ENCODE data around the gene MRPL20. TPM values are rescaled to one million over a fixed set of nuclear protein-coding genes. Genes with fewer than 3 reads are reported as not detected.

The MRPL20 gene
- total RNA-seq, 1 experiment from 2014 or later = 243 TPM

DNA sequence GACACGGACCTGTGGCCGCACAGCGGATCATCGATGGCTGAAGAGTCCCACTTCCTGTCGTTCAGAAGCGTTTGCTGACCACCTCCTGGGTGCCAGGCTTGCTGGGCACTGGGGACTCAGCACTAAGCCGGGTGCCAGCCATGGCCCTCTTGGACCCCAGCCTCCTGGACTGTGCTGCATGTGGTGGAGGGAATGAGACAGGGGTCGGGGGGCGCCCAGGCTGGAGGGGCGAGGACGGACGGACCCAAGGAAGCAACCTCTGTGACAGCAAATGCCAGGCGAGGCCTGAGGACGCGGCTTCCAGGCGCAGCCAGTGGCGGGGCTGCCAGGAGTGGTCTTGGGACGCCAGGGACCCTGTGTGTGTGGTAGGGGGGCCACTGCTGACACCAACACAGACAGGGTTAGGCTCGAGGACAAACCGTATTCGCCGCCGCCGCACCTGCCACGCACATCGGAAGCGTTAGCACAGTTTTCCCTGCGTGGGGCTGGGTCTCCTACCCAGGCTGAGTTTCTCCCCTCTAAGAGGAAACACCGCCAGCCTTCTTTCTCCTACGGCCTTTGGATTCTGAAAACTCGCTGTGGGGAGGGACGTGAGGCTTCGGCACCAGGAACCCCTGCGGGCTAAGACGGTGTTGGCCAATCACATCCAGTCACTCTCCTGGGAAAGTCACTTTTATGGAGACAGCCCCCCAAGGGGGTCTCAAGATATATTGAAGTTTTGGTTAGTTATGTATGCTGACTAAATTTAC is 45.7 kb downstream of the MRPL20 start:
- no peak for DNase-seq (ENCODE audit: low spot score)

DNA sequence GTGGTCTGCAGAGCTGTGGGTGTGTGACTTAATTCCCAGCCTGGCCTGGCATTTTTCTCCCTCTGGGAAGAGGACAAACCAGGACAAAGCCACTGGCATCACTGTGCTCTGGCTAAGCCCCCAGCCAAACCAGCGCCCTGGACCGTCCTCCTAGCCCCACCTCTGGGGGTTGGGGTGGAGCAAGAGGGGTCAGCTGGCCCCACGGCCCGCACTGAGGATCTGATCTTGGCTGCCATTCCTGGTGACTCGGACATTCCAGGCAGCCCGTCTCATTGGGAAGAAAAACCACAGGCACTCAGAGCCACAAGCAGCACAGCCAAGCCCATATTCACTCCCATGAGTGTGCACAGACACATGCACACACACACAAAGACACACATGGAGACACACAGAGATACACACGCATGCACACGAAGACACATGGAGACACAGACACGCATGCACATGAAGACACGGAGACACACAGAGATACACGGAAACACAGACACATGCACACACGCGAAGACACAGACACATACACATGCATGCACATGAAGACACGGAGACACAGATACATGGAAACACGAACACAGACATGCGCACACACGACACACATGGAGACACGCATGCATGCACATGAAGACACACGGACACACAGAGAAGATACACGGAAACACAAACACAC is 46.5 kb downstream of the MRPL20 start:
- peak; percentile 92 for DNase-seq (ENCODE audit: low spot score)

DNA sequence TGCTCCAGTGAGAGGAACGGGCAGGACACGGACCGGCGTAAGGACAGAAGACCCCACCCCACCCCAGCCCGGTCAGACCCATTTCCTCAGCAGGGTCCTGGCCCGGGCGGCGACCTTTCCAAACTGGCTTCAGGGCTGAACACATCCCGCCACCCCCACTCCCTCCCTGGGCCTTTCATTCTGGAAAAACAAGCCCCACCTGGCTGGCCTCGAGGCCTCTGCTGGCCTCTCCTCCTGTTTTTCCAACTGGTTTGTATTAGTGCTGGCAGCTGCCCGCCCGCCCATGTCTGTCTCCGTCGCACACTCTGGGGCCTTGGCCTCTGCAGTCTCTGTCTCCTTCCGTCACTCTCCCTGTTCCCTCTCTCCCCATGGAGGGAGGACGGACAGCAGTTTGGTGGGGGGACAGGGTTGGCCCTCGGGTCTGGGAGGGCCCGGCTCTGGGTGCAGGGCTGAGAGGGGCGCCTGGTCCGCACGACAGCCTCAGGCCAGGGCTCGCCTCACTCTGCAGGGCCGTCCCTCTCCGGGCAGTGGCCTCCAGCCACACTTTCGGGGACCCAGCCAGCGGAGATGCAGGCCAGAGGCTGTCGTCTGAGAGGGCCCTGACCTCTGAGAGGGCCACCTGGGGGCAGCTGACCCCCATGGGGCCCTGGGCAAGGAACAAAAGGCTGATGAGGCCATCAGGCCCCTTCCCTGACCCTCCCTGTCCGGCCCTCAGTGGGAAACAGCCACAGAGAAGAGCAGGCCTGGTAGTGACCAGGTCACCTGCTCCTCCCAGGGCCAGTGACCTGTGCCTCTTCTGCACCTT is 47.2 kb downstream of the MRPL20 start:
- DNase-seq (ENCODE audit: low spot score) = peak; percentile 67

DNA sequence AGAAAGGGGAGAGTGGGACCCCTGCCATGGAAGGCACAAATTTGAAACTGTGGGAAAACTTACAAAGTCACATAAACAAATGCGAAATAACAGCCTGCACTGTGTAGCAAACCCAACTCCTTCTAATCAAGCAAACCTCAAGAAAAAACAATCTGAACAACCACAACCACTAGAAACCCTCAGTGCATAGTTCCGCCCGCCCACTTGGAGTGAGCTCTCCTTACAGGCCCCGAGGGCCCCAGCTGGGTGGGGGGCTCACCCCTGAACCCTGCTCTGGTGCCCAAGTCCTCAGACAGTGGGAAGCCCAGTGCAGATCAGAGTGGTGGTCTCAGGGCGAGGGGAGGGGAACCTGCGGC is 47.8 kb downstream of the MRPL20 start:
- DNase-seq (ENCODE audit: low spot score) = peak; percentile 95

DNA sequence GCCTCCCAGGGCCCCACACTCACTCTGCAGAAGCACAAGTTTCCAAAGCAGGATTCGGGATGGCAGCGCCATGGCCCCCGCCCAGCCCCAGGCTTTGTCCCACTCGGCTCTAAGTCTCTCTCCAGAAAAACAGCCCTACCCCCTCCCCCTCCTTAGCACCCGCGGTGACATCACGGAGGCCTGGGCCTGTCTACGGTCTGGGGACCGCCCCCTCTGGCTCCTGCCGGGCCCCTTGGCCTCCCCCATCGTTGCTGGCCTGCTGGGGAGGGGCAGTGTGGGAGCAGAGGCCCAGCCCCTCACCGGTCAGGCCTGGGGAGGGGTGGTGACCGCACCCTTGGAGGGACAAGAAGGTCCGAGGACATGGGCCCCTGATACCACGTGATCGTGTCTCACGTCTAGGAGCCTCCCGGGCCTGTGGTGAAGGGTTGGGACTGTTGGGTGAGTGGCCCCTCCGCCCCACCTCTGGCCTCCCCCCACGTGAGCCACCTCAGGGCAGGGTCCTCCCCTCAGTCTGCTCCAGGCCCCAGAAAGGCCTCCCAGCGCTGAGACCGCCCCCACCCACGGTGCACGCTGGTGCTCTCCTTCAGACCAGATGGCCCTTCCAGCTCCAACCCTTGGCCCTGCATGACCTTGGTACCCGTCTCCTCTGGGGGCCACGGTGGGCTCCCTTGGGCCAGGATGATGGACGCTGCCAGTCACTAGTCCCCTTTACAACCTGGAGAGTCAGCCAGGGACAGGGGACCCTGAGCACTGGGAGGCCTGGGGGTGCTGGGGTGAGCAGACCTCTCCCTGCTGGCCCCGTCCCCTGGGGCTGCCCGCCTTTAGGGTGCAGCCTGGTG is 48.4 kb downstream of the MRPL20 start, which contains the start of gene MXRA8:
MXRA8 (minus strand) TSS at position 123 of the 839 bp plus-strand sequence; CDS start at position 72, 51 bp downstream.
- DNase-seq (ENCODE audit: low spot score) = peak; percentile 85

DNA sequence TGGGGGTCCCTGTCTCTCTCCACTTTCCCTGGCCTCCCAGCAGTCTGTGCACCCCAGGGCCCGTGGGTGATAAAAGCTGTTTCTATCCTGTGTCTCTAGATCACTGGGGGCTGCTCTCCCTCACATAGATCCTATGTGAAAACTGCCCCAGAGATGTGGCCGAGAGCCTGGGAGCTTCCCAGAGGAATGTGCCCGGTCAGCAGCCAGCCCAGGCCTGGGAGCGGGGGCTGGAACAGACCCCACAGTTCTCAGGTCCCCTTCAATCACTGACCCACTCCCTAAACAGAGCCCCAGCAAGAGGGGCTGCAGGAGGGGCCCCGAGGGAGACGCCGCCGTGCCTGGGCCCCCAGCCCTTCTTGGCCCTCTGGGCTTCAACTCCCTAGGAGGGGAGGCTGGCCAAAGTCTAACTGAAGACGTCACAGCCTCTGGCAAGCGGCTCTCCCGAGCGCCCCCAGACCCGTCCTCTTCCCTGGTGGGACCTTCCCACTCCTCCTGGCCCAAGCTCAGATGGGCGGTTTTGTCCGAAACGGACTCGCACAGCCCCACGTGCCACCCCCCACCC is 49.1 kb downstream of the MRPL20 start:
- no peak for DNase-seq (ENCODE audit: low spot score)

DNA sequence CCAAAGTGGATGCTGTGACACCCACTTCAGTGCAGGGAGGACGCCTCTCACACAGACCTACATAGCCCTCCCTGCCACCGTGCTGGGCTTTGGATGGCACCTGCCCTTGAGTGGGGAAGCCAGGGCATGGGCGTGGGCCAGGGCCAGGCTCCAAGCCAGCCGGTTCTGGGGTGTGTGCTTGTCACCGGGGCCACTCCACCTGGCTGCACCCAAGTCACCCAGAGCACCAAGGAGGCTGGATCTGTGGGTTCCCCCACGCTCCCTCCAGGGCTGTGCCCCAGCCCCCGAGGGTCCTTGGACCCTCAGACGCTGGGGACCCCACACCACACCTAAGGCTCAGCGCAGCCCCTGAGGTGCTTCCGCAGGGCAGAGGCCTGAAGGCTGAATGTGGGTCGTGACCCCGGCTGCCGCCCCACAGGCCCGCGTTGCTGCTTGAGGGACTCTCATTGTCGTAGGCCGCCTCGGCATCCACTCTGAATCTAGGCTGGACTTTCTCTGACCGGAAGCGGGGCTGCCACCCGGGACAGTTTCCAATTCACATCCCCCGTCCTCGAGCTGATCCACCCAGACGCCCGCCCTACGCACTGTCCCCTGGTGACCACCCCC is 50.2 kb downstream of the MRPL20 start:
- no peak for DNase-seq (ENCODE audit: low spot score)

DNA sequence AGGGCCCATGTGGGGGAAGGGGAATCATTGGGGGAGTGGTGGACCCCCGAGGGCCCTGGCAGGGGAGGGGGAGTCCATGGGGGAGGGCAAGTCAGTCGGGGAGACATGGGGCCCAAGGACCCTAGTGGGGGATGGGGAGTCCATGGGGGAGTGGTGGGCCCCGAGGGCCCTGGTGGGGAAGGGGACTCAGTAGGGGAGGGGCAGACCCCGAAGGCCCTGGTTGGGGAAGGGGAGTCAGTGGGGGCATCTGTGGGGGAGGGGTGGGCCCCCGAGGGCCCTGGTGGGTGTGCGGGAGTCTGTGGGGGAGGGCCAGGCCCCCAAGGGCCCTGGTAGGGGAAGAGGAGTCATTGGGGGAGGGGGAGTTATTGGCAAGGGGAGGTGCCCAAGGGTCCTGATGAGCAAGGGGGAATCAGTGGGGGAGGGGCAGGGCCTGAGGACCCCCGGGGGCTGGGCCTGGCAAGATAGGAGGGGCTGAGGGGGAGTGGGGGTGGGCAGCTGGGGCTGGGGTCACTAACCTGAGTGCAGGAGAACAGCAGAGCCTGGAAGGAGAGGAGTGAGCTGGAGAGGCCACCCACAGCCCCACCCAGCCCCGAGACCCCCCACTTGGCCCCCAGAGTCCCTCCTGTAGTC is 50.8 kb downstream of the MRPL20 start:
- DNase-seq (ENCODE audit: low spot score) = no peak

DNA sequence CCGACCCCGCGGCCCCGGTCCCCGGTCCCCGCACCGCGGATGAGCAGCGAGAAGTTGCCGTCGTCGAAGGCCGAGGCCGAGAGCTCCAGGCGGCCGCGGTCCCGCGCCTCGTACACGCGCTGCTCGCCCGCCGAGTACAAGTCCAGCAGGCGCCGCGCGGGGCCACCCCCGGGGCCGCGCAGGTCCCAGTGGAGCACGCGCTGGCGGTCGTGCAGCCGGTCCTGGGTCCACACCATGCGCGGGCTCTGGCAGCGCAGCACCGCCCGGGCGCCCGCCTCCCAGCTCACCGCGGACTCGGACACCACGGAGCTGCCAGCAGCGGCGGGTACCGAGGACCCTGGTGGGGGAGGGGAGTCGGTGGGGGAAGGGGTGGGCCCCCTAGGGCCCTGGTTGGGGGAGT is 51.7 kb downstream of the MRPL20 start:
- no peak for DNase-seq (ENCODE audit: low spot score)

DNA sequence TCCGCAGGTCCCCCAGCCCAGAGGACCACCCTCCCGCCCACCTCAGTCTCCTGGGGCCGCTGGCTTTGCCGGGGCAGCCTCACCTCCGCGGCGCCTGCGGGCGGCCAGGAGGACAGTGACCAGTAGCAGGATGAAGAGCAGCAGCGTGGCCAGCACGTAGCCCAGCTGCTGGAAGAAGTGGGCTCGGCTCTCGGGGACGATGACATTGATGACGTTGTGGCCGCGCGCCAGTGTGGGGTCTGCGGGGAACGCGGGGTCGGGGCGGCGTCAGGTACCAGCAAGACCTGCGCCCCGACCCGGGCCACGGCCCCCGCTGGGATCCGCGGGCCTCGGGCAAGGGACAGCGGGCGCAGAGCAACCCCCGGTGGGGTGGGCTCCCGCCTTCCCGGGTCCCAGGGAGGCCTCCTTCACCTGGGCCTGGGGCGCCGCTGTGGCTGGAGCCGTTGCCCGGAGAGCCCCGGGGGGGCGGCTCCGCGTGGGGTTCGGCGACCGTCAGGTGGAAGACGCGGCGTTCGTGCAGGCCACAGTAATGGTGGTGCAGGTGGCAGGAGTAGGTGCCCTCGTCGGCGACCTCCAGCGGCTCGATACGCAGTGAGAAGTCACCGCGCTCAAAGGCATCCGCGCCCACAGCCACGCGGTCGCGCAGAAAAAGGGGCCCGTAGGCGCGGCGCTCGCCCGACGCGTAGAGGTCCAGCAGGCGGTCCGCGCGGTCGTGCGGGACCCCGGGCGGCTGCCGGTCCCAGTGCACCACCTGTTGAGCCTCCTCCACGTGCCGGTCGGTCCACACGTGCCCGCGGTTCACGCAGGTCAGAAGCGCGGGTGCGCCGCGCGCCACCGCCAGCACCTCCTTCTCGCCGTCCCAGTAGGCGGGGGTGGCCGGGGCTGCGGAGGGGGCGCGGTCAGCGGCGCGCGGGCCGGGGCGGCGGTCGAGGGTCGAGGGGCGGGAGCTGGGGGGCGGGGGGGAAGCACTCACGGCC is 52.5 kb downstream of the MRPL20 start:
- no peak for DNase-seq (ENCODE audit: low spot score)

DNA sequence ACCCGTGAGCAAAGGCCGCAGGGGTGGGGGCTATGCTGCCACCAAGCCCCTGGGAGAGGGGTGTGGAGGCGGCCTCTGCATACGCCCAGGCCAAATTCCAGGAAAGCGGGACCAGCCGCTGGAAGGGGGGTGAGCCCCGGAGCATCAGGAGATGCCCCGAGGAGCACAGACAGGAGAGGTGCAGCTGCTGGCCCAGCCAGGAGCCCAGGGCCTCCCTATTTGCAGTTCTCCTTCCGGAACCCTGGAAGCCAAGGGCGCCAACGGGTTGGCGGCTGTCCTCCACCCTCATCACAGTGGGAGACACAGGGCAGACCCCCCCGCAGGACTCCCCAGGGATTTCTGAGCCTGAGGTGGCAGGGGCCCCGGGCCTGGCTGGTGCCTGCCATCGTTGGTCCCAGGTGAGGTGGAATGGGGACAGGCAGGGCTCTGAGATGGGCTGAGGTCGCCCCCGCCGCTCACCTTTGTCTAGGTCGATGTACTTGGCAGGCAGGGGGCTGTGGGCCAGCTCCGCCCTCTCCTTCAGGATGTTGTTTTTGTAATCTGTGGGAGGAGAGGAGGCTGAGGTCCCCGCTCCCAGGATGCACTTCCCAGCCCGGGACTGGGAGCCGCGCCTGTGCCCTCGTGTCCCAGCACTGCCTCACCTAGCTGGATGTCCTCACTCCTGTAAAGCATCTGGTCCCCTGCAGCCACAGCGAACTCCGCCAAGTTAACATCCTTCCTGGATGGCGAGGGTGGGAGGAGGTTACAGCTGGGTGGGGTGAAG is 53.5 kb downstream of the MRPL20 start:
- no peak for DNase-seq (ENCODE audit: low spot score)

DNA sequence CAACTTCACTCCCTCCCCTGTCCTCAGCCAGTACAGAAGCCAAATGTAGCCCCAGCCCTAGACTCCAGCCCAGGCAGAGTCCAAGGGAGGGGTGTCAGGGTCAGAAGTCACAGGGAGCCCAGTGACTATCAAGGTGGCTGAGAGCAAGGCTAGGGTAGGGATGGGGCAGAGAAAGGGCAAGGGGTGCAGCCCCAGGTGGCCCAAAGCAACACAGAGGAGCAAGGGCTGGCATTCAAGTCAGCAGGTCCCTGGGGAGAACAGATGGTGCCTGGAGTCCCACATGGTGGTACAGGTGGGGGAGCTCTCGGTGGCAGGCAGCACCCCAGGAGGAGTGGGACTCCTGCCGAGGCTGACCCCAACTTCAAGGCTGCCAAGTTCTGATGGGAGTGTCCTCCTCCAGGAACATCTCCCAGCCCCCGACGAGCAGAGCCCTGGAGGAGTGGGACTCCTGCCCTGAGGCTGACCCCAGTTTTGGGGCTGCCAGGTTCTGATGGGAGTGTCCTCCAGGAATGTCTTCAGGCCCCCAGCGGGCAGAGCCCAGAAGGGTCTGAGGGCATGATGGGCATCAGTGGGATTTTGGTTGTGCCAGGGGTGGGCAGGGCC is 54.2 kb downstream of the MRPL20 start:
- DNase-seq (ENCODE audit: low spot score) = no peak

Other genes with a start within 250 kb of the MRPL20 start
- not detected in 2 replicates for gene TTLL10, start 233.4 kb downstream of the MRPL20 start, total RNA-seq (2014; rRNA removed; shearing (Covaris generic))
- gene TNFRSF18, start 200.7 kb downstream of the MRPL20 start, total RNA-seq (2014; rRNA removed; shearing (Covaris generic)) = not detected in 2 replicates
- not detected in 2 replicates for gene TNFRSF4, start 193.1 kb downstream of the MRPL20 start, total RNA-seq (2014; rRNA removed; shearing (Covaris generic))
- gene SDF4, start 175.3 kb downstream of the MRPL20 start, total RNA-seq (2014; rRNA removed; shearing (Covaris generic)) = 101 and 116 TPM in 2 replicates
- gene B3GALT6, start 175.1 kb downstream of the MRPL20 start, total RNA-seq (2014; rRNA removed; shearing (Covaris generic)) = 20.5 and 29.6 TPM in 2 replicates
- 0.21 TPM in 1 of 2 replicates, not detected in the other for gene C1QTNF12, start 160.6 kb downstream of the MRPL20 start, total RNA-seq (2014; rRNA removed; shearing (Covaris generic))
- 52.7 and 66.5 TPM in 2 replicates for gene UBE2J2, start 133.4 kb downstream of the MRPL20 start, total RNA-seq (2014; rRNA removed; shearing (Covaris generic))
- 0.53 and 1.9 TPM in 2 replicates for gene SCNN1D, start 126.9 kb downstream of the MRPL20 start, total RNA-seq (2014; rRNA removed; shearing (Covaris generic))
- gene ACAP3, start 99.4 kb downstream of the MRPL20 start, total RNA-seq (2014; rRNA removed; shearing (Covaris generic)) = 10.6 and 16.6 TPM in 2 replicates
- 24.7 and 29.3 TPM in 2 replicates for gene PUSL1, start 98.7 kb downstream of the MRPL20 start, total RNA-seq (2014; rRNA removed; shearing (Covaris generic))
- 76.9 and 88.3 TPM in 2 replicates for gene INTS11, start 82.6 kb downstream of the MRPL20 start, total RNA-seq (2014; rRNA removed; shearing (Covaris generic))
- 12.0 and 18.5 TPM in 2 replicates for gene CPTP, start 82.5 kb downstream of the MRPL20 start, total RNA-seq (2014; rRNA removed; shearing (Covaris generic))
- not detected in 2 replicates for gene TAS1R3, start 76.0 kb downstream of the MRPL20 start, total RNA-seq (2014; rRNA removed; shearing (Covaris generic))
- 11.7 and 33.3 TPM in 2 replicates for gene DVL1, start 57.9 kb downstream of the MRPL20 start, total RNA-seq (2014; rRNA removed; shearing (Covaris generic))
- gene MXRA8, start 48.7 kb downstream of the MRPL20 start, total RNA-seq (2014; rRNA removed; shearing (Covaris generic)) = 41.2 and 46.0 TPM in 2 replicates
- gene AURKAIP1, start 32.1 kb downstream of the MRPL20 start, total RNA-seq (2014; rRNA removed; shearing (Covaris generic)) = 162 and 168 TPM in 2 replicates
- 46.0 and 49.4 TPM in 2 replicates for gene CCNL2, start 8.0 kb downstream of the MRPL20 start, total RNA-seq (2014; rRNA removed; shearing (Covaris generic))
- gene ANKRD65, start 14.0 kb upstream of the MRPL20 start, total RNA-seq (2014; rRNA removed; shearing (Covaris generic)) = not detected in 2 replicates
- gene VWA1, start 28.4 kb upstream of the MRPL20 start, total RNA-seq (2014; rRNA removed; shearing (Covaris generic)) = 0.04 TPM in 1 of 2 replicates, not detected in the other
- gene ATAD3C, start 42.4 kb upstream of the MRPL20 start, total RNA-seq (2014; rRNA removed; shearing (Covaris generic)) = not detected in 2 replicates
- 4.4 and 5.7 TPM in 2 replicates for gene ATAD3B, start 64.5 kb upstream of the MRPL20 start, total RNA-seq (2014; rRNA removed; shearing (Covaris generic))
- gene ATAD3A, start 104.9 kb upstream of the MRPL20 start, total RNA-seq (2014; rRNA removed; shearing (Covaris generic)) = 20.9 and 30.3 TPM in 2 replicates
- gene TMEM240, start 133.3 kb upstream of the MRPL20 start, total RNA-seq (2014; rRNA removed; shearing (Covaris generic)) = not detected in 2 replicates
- gene SSU72, start 167.6 kb upstream of the MRPL20 start, total RNA-seq (2014; rRNA removed; shearing (Covaris generic)) = 83.4 and 130 TPM in 2 replicates
- 0.85 and 1.2 TPM in 2 replicates for gene FNDC10, start 192.8 kb upstream of the MRPL20 start, total RNA-seq (2014; rRNA removed; shearing (Covaris generic))
- gene MIB2, start 208.2 kb upstream of the MRPL20 start, total RNA-seq (2014; rRNA removed; shearing (Covaris generic)) = 11.8 and 18.5 TPM in 2 replicates
- gene MMP23B, start 224.9 kb upstream of the MRPL20 start, total RNA-seq (2014; rRNA removed; shearing (Covaris generic)) = not detected in 2 replicates